Peyer's patch (tissue), 4 donors: ENCODE measurements around the gene CFAP43. TPM values are rescaled to one million over a fixed set of nuclear protein-coding genes. Genes with fewer than 3 reads are reported as not detected.

ENCODE experiments used
- DNase-seq, 3 donors: peaks; one replicate each; pipeline ENCODE4 v3.0.0-alpha.2; 2017 to 2019
- H3K27ac ChIP-seq, 4 donors: fragments of 200-600 bp; sonication (generic); one replicate each; pipeline ENCODE4 v1.5.1; 2016 to 2019
- H3K27me3 ChIP-seq, 2 donors: fragments of 200-600 bp; sonication (generic); one replicate each; pipeline ENCODE4 v1.5.1; 2019
- H3K36me3 ChIP-seq, 3 donors: fragments of 200-600 bp; sonication (generic); one replicate each; pipeline ENCODE4 v1.5.1; 2016 to 2019
- H3K4me1 ChIP-seq, 4 donors: fragments of 200-600 bp; sonication (generic); one replicate each; pipeline ENCODE4 v1.5.1; 2016 to 2019
- H3K4me3 ChIP-seq, 4 donors: fragments of 200-600 bp; sonication (generic); 1 replicate in 3 of 4; 2 replicates in 1 of 4; pipeline ENCODE4 v1.5.1; 2016 to 2019; ENCODE audit warnings: mild to moderate bottlenecking in 1 of 4
- H3K9me3 ChIP-seq, 4 donors: fragments of 200-600 bp; sonication (generic); one replicate each; pipeline ENCODE4 v1.5.1; 2016 to 2019; ENCODE audit warnings: mild to moderate bottlenecking in 1 of 4
- CTCF ChIP-seq, 6 experiments: fragments of 450-650 bp in 4 of 6; fragments of 200-600 bp in 2 of 6; sonication (generic) in 1 of 6; IDR thresholded peaks; one replicate each; pipeline ENCODE4 v1.5.1; 2017 to 2019; ENCODE audit warnings: antibody characterized with exemption in 6 of 6, mild to moderate bottlenecking in 3 of 6, moderate library complexity in 1 of 6
- POLR2A ChIP-seq, 2 donors: fragments of 450-650 bp; IDR thresholded peaks; one replicate each; pipeline ENCODE4 v1.5.1; 2017; ENCODE audit warnings: antibody characterized with exemption in 2 of 2, mild to moderate bottlenecking in 2 of 2, moderate library complexity in 2 of 2
- total RNA-seq, 4 donors: library from RNA; depleted of rRNA; stranded (reverse); fragments of >200 nt; gene quantifications; one replicate each; pipeline ENCODE4 v1.1.0, GENCODE V29; 2016

CFAP43 gene
- total RNA-seq, 4 donors from 2014 or later, result 0.27 to 12.4 (median 0.76) TPM; not detected in 1

GRCh38 chr10:104274762-104275721, 42.9 kb upstream of the CFAP43 start:
- H3K4me1 ChIP-seq, result peaks cover 0 to 5% (median 0%) of the 10 kb centered on the region in 4 donors
- no peaks in the 10 kb centered on the region for H3K9me3 ChIP-seq
- peak in 2 of 3 donors; percentile 68 to 81 for DNase-seq
- H3K27ac ChIP-seq, result peak overlapping the region in 1 of 4 donors; percentile 11
- no peaks in the 10 kb centered on the region for H3K27me3 ChIP-seq
- TF ChIP-seq POLR2A (IDR thresholded peaks at IDR 0.05), result no peak
- TF ChIP-seq CTCF (IDR thresholded peaks at IDR 0.05), result peak in 5 of 6 experiments; percentile 55 to 81 (median 80)
- H3K36me3 ChIP-seq, result no peaks in the 10 kb centered on the region
- H3K4me3 ChIP-seq, result peak overlapping the region in 3 of 4 donors; percentile 24 to 52 (median 50)

- no peak for DNase-seq
- Histone ChIP-seq H3K9me3 (no peaks in the 10 kb centered on the region), H3K4me3 (no peak overlapping the region), H3K4me1 (peaks cover 0 to 5% (median 0%) of the 10 kb centered on the region in 4 donors), H3K36me3 (no peaks in the 10 kb centered on the region), H3K27me3 (no peaks in the 10 kb centered on the region), H3K27ac (no peak overlapping the region)
- TF ChIP-seq CTCF (IDR thresholded peaks at IDR 0.05) (no peak), POLR2A (IDR thresholded peaks at IDR 0.05) (no peak)
These were observed 41.9 kb upstream of the CFAP43 start for GRCh38 chr10:104273899-104274575.

GRCh38 chr10:104273286-104273685, 41.1 kb upstream of the CFAP43 start:
- no peaks in the 10 kb centered on the region for H3K36me3 ChIP-seq
- peaks cover 0 to 5% (median 0%) of the 10 kb centered on the region in 4 donors for H3K4me1 ChIP-seq
- no peak overlapping the region for H3K27ac ChIP-seq
- no peak for DNase-seq
- TF ChIP-seq POLR2A (IDR thresholded peaks at IDR 0.05), result no peak
- no peak for TF ChIP-seq CTCF (IDR thresholded peaks at IDR 0.05)
- no peaks in the 10 kb centered on the region for H3K9me3 ChIP-seq
- H3K27me3 ChIP-seq, result no peaks in the 10 kb centered on the region
- no peak overlapping the region for H3K4me3 ChIP-seq

GRCh38 chr10:104268713-104269645, 36.8 kb upstream of the CFAP43 start, which contains the start of gene GSTO2:
GSTO2 (plus strand) TSS chr10:104269184; CDS start chr10:104274916, 5,732 bp downstream.
- DNase-seq, result peak; percentile 99 to 100 (median 99)
- H3K4me1 ChIP-seq, result peaks cover 0 to 13% (median 0%) of the 10 kb centered on the region in 4 donors
- H3K9me3 ChIP-seq, result no peaks in the 10 kb centered on the region
- peak within 1 kb of the TSS; percentile 87 to 95 (median 90) for H3K27ac ChIP-seq
- no peaks in the 10 kb centered on the region for H3K27me3 ChIP-seq
- peak within 1 kb of the TSS; percentile 63 to 90 (median 77) for H3K4me3 ChIP-seq
- H3K36me3 ChIP-seq, result peaks cover 0 to 34% (median 0%) of the 10 kb centered on the region in 3 donors
- TF ChIP-seq POLR2A (IDR thresholded peaks at IDR 0.05), result peak in 1 of 2 donors; percentile 62
- TF ChIP-seq CTCF (IDR thresholded peaks at IDR 0.05), result peak in 1 of 6 experiments; percentile 21

GRCh38 chr10:104268405-104268712, 36.2 kb upstream of the CFAP43 start:
- H3K4me3 ChIP-seq, result peak overlapping the region; percentile 63 to 90 (median 77)
- H3K27ac ChIP-seq, result peak overlapping the region; percentile 87 to 95 (median 90)
- peaks cover 0 to 40% (median 0%) of the 10 kb centered on the region in 3 donors for H3K36me3 ChIP-seq
- no peak for DNase-seq
- H3K4me1 ChIP-seq, result peaks cover 0 to 13% (median 0%) of the 10 kb centered on the region in 4 donors
- no peak for TF ChIP-seq CTCF (IDR thresholded peaks at IDR 0.05)
- TF ChIP-seq POLR2A (IDR thresholded peaks at IDR 0.05), result no peak
- H3K27me3 ChIP-seq, result no peaks in the 10 kb centered on the region
- H3K9me3 ChIP-seq, result no peaks in the 10 kb centered on the region
